ENCODE results near the gene SNX20.

Gene SNX20

DNA sequence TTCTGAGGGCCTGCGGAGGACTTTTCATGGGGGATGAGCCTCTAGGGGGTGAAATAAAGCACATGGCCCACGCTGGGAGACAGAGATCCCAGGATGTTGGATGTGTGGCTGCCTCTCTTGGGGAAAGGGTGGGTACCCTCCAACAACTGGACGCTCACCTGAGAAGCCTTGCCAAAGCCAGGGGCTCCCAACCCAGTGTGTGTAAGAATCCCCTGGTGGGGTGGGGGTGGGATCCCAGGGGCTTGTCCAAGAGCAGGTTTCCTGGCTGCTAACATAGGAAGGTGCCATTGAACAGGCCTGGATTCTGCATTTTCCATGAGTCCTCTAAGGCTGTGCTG is 587 bp downstream of the SNX20 start:
- peak overlapping the region; percentile 95 for H3K27ac Mint-ChIP-seq
- peak overlapping the region; percentile 85 for H3K4me3 Mint-ChIP-seq
- no peaks in the 10 kb centered on the region for H3K9me3 Mint-ChIP-seq
- no peaks in the 10 kb centered on the region for H3K27me3 Mint-ChIP-seq
- H3K36me3 Mint-ChIP-seq, result peaks cover 23 to 36% of the 10 kb centered on the region in 2 donors
- H3K4me1 Mint-ChIP-seq, result peaks cover 54 to 64% of the 10 kb centered on the region in 2 donors
- DNase-seq, result no peak
- no peak for ATAC-seq (replicated peaks)

- ATAC-seq (replicated peaks), result no peak
- no peak for DNase-seq
- peaks cover 49 to 58% of the 10 kb centered on the region in 2 donors for H3K4me1 Mint-ChIP-seq
- H3K27me3 Mint-ChIP-seq, result no peaks in the 10 kb centered on the region
- peak overlapping the region; percentile 95 for H3K27ac Mint-ChIP-seq
- H3K4me3 Mint-ChIP-seq, result peak overlapping the region; percentile 85
- H3K36me3 Mint-ChIP-seq, result peaks cover 28 to 40% of the 10 kb centered on the region in 2 donors
- no peaks in the 10 kb centered on the region for H3K9me3 Mint-ChIP-seq
Observed at GRCh38 chr16:50679676-50680555, 1.2 kb downstream of the SNX20 start.

- Mint-ChIP-seq H3K27ac (peak overlapping the region; percentile 47), H3K4me1 (peaks cover 42 to 51% of the 10 kb centered on the region in 2 donors), H3K36me3 (peaks cover 33 to 46% of the 10 kb centered on the region in 2 donors), H3K4me3 (peak overlapping the region in 1 of 2 donors; percentile 35), H3K27me3 (no peaks in the 10 kb centered on the region), H3K9me3 (no peaks in the 10 kb centered on the region)
- DNase-seq (no peak), ATAC-seq (replicated peaks) (no peak)
Observed at GRCh38 chr16:50679266-50679665, 1.8 kb downstream of the SNX20 start.

DNA sequence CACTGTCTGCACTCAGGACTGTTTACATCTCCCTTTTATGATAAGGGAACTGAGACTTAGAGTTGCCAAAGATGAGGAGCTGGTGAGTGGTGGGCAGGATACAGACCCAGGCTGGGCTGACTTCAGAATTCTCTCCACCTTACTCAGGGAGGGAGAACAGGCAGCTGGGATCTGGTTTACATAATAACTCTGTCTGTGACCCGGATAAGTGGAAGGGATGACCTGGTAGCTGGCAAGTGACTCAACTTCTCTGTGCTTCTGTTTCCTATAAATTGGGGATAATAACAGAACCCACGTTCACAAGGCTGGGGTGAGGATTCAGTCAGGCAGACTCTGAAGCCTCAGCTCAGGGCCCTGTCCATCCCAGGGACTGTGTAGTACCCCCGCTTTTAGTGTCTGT is 2.6 kb downstream of the SNX20 start:
- peaks cover 35 to 44% of the 10 kb centered on the region in 2 donors for H3K4me1 Mint-ChIP-seq
- ATAC-seq (replicated peaks) (no peak), DNase-seq (no peak)
- H3K9me3 Mint-ChIP-seq, result peaks cover 0 to 1% of the 10 kb centered on the region in 2 donors
- H3K4me3 Mint-ChIP-seq, result peak overlapping the region; percentile 35 to 47
- no peaks in the 10 kb centered on the region for H3K27me3 Mint-ChIP-seq
- peak overlapping the region; percentile 85 for H3K27ac Mint-ChIP-seq
- peaks cover 38 to 52% of the 10 kb centered on the region in 2 donors for H3K36me3 Mint-ChIP-seq

DNA sequence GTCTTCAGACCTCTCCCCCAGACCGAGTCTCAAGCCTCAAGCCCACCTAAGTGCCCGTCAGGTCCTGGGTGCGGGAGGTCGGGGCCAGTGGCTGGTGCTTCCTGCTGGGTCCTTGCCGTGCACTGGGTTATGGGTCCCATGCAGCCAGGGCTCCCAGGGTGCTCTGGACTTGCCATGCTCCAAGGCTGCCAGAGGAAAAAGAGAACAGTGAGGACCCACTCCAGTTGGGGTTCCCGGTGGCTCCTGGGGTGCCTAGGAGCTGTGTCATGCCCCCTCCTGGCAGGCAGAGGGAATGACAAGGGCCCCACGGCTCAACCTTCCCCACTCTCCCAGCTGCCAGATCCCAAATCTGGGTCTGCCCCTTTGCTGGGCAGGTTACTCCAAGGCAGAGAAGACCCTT is 3.8 kb downstream of the SNX20 start:
- Mint-ChIP-seq H3K4me1 (peaks cover 26 to 36% of the 10 kb centered on the region in 2 donors), H3K4me3 (no peak overlapping the region), H3K9me3 (peaks cover 5 to 8% of the 10 kb centered on the region in 2 donors), H3K27ac (no peak overlapping the region), H3K36me3 (peaks cover 49 to 63% of the 10 kb centered on the region in 2 donors), H3K27me3 (no peaks in the 10 kb centered on the region)
- ATAC-seq (replicated peaks) (no peak), DNase-seq (no peak)

DNA sequence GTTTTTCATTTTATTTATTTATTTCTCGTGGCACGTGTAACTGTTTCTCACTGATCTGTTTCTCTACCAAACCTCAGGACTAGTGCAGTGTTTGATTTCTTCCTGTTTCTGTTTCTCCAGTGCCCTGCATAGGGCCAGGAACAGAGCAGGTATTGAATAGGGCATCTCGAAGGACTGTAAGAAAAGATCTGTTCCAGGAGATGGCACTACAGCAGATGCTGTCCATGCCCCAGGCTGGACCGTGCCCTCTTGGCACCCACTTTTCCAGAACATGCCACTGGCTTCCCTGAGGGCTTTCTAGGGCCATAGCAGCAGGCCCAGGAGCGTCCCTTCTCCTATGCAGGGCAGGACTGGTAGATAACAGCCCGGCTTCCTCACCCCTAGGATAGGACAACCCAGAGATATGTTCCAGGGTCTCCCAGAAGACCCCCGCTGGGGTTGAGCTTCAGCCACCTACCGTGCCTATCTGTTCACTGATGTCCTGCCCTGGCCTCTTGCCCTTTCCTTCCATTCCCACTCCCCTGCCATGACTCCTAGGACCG is 4.4 kb downstream of the SNX20 start:
- no peak overlapping the region for H3K27ac Mint-ChIP-seq
- peaks cover 55 to 69% of the 10 kb centered on the region in 2 donors for H3K36me3 Mint-ChIP-seq
- ATAC-seq (replicated peaks) (no peak), DNase-seq (no peak)
- H3K9me3 Mint-ChIP-seq, result peaks cover 8 to 11% of the 10 kb centered on the region in 2 donors
- peaks cover 24 to 30% of the 10 kb centered on the region in 2 donors for H3K4me1 Mint-ChIP-seq
- no peaks in the 10 kb centered on the region for H3K27me3 Mint-ChIP-seq
- H3K4me3 Mint-ChIP-seq, result no peak overlapping the region

DNA sequence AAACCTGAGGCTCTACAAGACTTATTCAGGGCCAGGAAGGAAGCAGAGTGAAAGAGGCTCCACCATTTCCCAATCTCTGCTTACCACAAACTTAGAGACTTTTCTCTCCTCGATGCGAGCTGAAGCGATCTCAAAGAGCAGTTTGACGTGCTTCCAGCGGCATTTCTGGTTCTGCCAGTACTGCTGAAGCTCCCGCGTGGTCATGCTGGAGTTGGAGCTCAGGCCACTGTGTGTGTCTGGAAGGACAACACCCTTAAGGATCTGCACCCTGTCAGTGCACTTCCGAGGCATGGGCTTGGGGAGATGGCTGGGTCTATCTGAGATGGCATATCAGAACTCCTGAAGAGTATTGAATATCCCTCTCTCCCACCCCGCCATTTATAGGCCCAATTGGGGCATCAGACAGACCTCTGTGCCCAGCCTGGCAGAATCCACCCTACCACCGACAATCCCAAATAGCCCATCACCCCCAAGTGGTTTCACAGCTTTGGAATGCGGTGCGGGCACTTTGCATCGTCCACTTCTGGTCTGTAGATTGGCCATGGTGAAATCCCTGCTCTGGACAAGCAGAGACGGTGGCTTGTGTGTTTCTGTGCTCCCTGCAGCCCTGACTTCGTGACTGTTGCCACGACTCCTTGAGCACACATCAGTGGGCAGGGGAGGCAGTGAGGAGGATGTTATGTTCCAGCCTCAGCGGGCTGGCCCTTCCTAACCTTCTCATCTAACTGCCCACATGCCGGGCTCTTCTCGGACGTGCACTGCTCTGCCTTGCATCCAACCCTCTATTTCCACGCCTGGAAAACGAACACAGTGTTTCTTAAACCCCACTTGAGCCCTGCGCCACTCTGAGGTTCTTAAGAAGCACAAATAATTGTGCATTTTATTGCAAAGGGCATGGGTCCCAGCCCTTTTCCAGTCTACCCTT is 5.2 kb downstream of the SNX20 start:
- H3K27ac Mint-ChIP-seq, result peak overlapping the region; percentile 59
- ATAC-seq (replicated peaks) (no peak), DNase-seq (no peak)
- peaks cover 62 to 77% of the 10 kb centered on the region in 2 donors for H3K36me3 Mint-ChIP-seq
- H3K9me3 Mint-ChIP-seq, result peaks cover 11 to 16% of the 10 kb centered on the region in 2 donors
- peaks cover 21 to 24% of the 10 kb centered on the region in 2 donors for H3K4me1 Mint-ChIP-seq
- H3K27me3 Mint-ChIP-seq, result no peaks in the 10 kb centered on the region
- H3K4me3 Mint-ChIP-seq, result no peak overlapping the region

- H3K27me3 Mint-ChIP-seq, result no peaks in the 10 kb centered on the region
- H3K4me1 Mint-ChIP-seq, result peaks cover 17 to 27% of the 10 kb centered on the region in 2 donors
- H3K27ac Mint-ChIP-seq, result no peak overlapping the region
- peaks cover 11 to 16% of the 10 kb centered on the region in 2 donors for H3K9me3 Mint-ChIP-seq
- H3K4me3 Mint-ChIP-seq, result no peak overlapping the region
- no peak for ATAC-seq (replicated peaks)
- peaks cover 66 to 85% of the 10 kb centered on the region in 2 donors for H3K36me3 Mint-ChIP-seq
- no peak for DNase-seq
Observed at GRCh38 chr16:50674831-50675230, 6.3 kb downstream of the SNX20 start.

GRCh38 chr16:50673496-50674275 is 7.4 kb downstream of the SNX20 start:
- no peak overlapping the region for H3K4me3 Mint-ChIP-seq
- peaks cover 10 to 16% of the 10 kb centered on the region in 2 donors for H3K4me1 Mint-ChIP-seq
- no peaks in the 10 kb centered on the region for H3K27me3 Mint-ChIP-seq
- DNase-seq, result no peak
- ATAC-seq (replicated peaks), result no peak
- H3K27ac Mint-ChIP-seq, result peak overlapping the region; percentile 25
- H3K36me3 Mint-ChIP-seq, result peaks cover 62 to 83% of the 10 kb centered on the region in 2 donors
- H3K9me3 Mint-ChIP-seq, result peaks cover 11 to 16% of the 10 kb centered on the region in 2 donors

- no peak overlapping the region for H3K27ac Mint-ChIP-seq
- no peaks in the 10 kb centered on the region for H3K27me3 Mint-ChIP-seq
- no peak for DNase-seq
- H3K4me3 Mint-ChIP-seq, result no peak overlapping the region
- H3K36me3 Mint-ChIP-seq, result peaks cover 60 to 82% of the 10 kb centered on the region in 2 donors
- peaks cover 11 to 16% of the 10 kb centered on the region in 2 donors for H3K9me3 Mint-ChIP-seq
- peak; percentile 57 to 62 for ATAC-seq (replicated peaks)
- H3K4me1 Mint-ChIP-seq, result peaks cover 19 to 23% of the 10 kb centered on the region in 2 donors
Observed at GRCh38 chr16:50671644-50672260, 9.4 kb downstream of the SNX20 start.

- H3K4me3 Mint-ChIP-seq, result no peak overlapping the region
- no peak overlapping the region for H3K27ac Mint-ChIP-seq
- H3K36me3 Mint-ChIP-seq, result peaks cover 50 to 72% of the 10 kb centered on the region in 2 donors
- DNase-seq (no peak), ATAC-seq (replicated peaks) (no peak)
- H3K27me3 Mint-ChIP-seq, result no peaks in the 10 kb centered on the region
- peaks cover 22 to 29% of the 10 kb centered on the region in 2 donors for H3K4me1 Mint-ChIP-seq
- H3K9me3 Mint-ChIP-seq, result peaks cover 11 to 16% of the 10 kb centered on the region in 2 donors
Observed at GRCh38 chr16:50670476-50670875, 10.6 kb downstream of the SNX20 start.

GRCh38 chr16:50669741-50670140 is 11.4 kb downstream of the SNX20 start:
- ATAC-seq (replicated peaks) (no peak), DNase-seq (no peak)
- H3K27ac Mint-ChIP-seq, result no peak overlapping the region
- no peaks in the 10 kb centered on the region for H3K27me3 Mint-ChIP-seq
- H3K36me3 Mint-ChIP-seq, result peaks cover 44 to 67% of the 10 kb centered on the region in 2 donors
- H3K4me3 Mint-ChIP-seq, result no peak overlapping the region
- peaks cover 11 to 16% of the 10 kb centered on the region in 2 donors for H3K9me3 Mint-ChIP-seq
- H3K4me1 Mint-ChIP-seq, result peaks cover 26 to 36% of the 10 kb centered on the region in 2 donors

DNA sequence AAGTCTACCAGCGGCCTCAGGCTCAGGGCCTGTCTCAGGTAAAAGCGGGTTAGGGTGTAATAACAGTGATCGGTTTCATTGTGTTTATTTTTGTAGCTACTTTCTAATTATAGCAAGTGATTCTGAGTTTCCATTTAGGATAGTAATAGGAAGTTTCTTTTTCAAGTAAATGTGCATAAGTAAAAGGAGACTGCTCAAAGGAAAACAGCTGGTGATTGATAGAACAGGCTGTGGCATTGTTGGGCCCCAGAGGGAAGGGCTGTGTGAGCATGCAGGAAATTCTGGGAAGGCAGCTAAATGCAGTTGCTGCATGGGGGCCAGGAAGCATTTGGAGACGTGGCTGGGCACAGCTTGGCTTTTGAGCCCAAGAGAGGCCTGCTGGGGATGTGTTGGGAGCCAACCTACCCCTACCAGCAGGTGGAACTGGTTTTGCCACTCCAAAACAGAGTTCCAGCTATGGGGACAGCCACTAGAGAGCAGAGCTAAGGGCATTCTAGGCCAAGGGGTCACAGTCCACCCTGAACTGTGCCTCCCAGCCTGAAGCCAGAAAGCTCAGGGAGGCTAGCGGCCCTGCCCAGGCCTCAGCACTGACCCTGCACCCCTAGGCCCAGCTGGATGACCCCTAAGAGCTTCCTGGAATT is 12.6 kb downstream of the SNX20 start:
- peaks cover 26 to 38% of the 10 kb centered on the region in 2 donors for H3K4me1 Mint-ChIP-seq
- no peak overlapping the region for H3K4me3 Mint-ChIP-seq
- H3K27me3 Mint-ChIP-seq, result no peaks in the 10 kb centered on the region
- DNase-seq (no peak), ATAC-seq (replicated peaks) (no peak)
- peaks cover 35 to 57% of the 10 kb centered on the region in 2 donors for H3K36me3 Mint-ChIP-seq
- peaks cover 10 to 16% of the 10 kb centered on the region in 2 donors for H3K9me3 Mint-ChIP-seq
- no peak overlapping the region for H3K27ac Mint-ChIP-seq

Data from stimulated activated naive B cell treated with anti-CD40 and anti-IgM and Interleukin-4, amounts not matched to agents 10 μg/mL and 1 μg/mL and 100 μg/mL, for 72 hours (primary cell).